Upper lobe of left lung (tissue), 6 donors: ENCODE measurements around the gene NHERF1. TPM values are rescaled to one million over a fixed set of nuclear protein-coding genes. Genes with fewer than 3 reads are reported as not detected.

ENCODE experiments used
- ATAC-seq, 2 donors: fragments of 200-7000 bp; cut with Tn5 transposase; one replicate each; pipeline ENCODE4 v1.9.1; 2022; ENCODE audit warnings: mild to moderate bottlenecking in 2 of 2, moderate library complexity in 2 of 2; ENCODE audit not compliant: low FRiP score in 2 of 2
- DNase-seq, 2 donors: peaks; one replicate each; pipeline ENCODE4 v3.0.0-alpha.2; 2019 to 2020
- H3K27ac ChIP-seq, 4 donors: fragments of 200-600 bp; sonication (generic); one replicate each; pipeline ENCODE4 v1.5.1; 2016 to 2019
- H3K27me3 ChIP-seq, 4 donors: fragments of 200-600 bp; sonication (generic); one replicate each; pipeline ENCODE4 v1.5.1; 2017 to 2019
- H3K36me3 ChIP-seq, 4 donors: fragments of 200-600 bp; sonication (generic); one replicate each; pipeline ENCODE4 v1.5.1; 2016 to 2019
- H3K4me1 ChIP-seq, 4 donors: fragments of 200-600 bp; sonication (generic); one replicate each; pipeline ENCODE4 v1.5.1; 2018 to 2019
- H3K4me3 ChIP-seq, 4 donors: fragments of 200-600 bp; sonication (generic); one replicate each; pipeline ENCODE4 v1.5.1; 2017 to 2019; ENCODE audit warnings: mild to moderate bottlenecking in 2 of 4, moderate library complexity in 1 of 4
- H3K9me3 ChIP-seq, 4 donors: fragments of 200-600 bp; sonication (generic); one replicate each; pipeline ENCODE4 v1.5.1; 2018 to 2019
- EP300 ChIP-seq, 4 donors: sonication (generic); formaldehyde crosslinking; IDR thresholded peaks; one replicate each; pipeline ENCODE4 v1.5.1; 2017; ENCODE audit warnings: antibody characterized with exemption in 4 of 4, control low read depth in 2 of 4
- POLR2A ChIP-seq, 4 donors: fragments of 450-650 bp; IDR thresholded peaks; one replicate each; pipeline ENCODE4 v1.5.1; 2016 to 2017; ENCODE audit warnings: antibody characterized with exemption in 4 of 4, mild to moderate bottlenecking in 2 of 4
- POLR2AphosphoS5 ChIP-seq, 2 donors: sonication (generic); formaldehyde crosslinking; IDR thresholded peaks; one replicate each; pipeline ENCODE4 v1.5.1; 2017; ENCODE audit warnings: antibody characterized with exemption in 2 of 2
- WGBS, 2 donors: methylation state at CpG; one replicate each; pipeline ENCODE4 v1.1.5; 2017 to 2018; 5-methylcytosine and 5-hydroxymethylcytosine counted together
- total RNA-seq, 6 donors: library from RNA; depleted of rRNA in 4 of 6; stranded (reverse); fragments of >200 nt in 4 of 6; gene quantifications; one replicate each; pipeline versions ENCODE4 v1.1.0 to v1.2.1, GENCODE V29; 2016 to 2021
- TF ChIP-seq, protein P1 (sequence below), 6 experiments: fragments of 450-650 bp in 4 of 6; fragments of 200-600 bp in 2 of 6; sonication (generic) in 2 of 6; IDR thresholded peaks; one replicate each; pipeline ENCODE4 v1.5.1; 2016 to 2019; ENCODE audit warnings: antibody characterized with exemption in 6 of 6
- donor health status: DM: no; HTN: no; CAD: no; lungs with moderate emphysema.
- donor health status: DM: no; HTN: yes; CAD: no; lungs with severe emphysema.

The NHERF1 gene
- total RNA-seq, 6 donors from 2014 or later, result 21.6 to 49.4 (median 34.8) TPM

DNA sequence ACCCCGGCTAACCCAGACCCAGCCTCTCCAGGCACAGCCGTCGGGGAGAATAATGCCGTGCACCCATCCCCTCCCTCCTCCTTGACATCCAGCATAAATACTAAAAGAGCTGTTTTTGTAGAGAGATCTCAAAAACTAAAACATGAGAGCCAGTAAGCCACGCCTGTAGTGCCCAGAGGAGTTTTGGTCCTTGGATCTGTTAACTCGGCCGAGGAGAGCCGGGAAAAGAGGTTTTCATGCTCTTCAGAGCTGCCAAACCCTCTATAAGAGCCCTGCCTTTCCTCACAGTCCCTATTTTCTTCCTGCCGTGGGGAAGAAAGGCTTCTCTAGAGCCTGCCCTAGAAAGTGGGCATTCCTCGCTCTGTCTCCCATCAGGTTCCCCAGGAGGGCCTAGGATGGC is 57.9 kb downstream of the NHERF1 start:
- TF ChIP-seq POLR2A (IDR thresholded peaks at IDR 0.05) (no peak), EP300 (IDR thresholded peaks at IDR 0.05) (no peak), POLR2AphosphoS5 (IDR thresholded peaks at IDR 0.05) (no peak)
- TF ChIP-seq, protein P1, sequence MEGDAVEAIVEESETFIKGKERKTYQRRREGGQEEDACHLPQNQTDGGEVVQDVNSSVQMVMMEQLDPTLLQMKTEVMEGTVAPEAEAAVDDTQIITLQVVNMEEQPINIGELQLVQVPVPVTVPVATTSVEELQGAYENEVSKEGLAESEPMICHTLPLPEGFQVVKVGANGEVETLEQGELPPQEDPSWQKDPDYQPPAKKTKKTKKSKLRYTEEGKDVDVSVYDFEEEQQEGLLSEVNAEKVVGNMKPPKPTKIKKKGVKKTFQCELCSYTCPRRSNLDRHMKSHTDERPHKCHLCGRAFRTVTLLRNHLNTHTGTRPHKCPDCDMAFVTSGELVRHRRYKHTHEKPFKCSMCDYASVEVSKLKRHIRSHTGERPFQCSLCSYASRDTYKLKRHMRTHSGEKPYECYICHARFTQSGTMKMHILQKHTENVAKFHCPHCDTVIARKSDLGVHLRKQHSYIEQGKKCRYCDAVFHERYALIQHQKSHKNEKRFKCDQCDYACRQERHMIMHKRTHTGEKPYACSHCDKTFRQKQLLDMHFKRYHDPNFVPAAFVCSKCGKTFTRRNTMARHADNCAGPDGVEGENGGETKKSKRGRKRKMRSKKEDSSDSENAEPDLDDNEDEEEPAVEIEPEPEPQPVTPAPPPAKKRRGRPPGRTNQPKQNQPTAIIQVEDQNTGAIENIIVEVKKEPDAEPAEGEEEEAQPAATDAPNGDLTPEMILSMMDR (IDR thresholded peaks at IDR 0.05), result no peak
- peaks cover 0 to 26% (median 10%) of the 10 kb centered on the region in 4 donors for H3K4me1 ChIP-seq
- H3K9me3 ChIP-seq, result no peaks in the 10 kb centered on the region
- no peak for DNase-seq
- no peak for ATAC-seq
- no peak overlapping the region for H3K4me3 ChIP-seq
- H3K27me3 ChIP-seq, result no peaks in the 10 kb centered on the region
- 64 to 77% methylated on average over 9 to 10 of the region's 10 CpGs for WGBS, 2 donors
- H3K27ac ChIP-seq, result no peak overlapping the region
- peaks cover 0 to 28% (median 10%) of the 10 kb centered on the region in 4 donors for H3K36me3 ChIP-seq

DNA sequence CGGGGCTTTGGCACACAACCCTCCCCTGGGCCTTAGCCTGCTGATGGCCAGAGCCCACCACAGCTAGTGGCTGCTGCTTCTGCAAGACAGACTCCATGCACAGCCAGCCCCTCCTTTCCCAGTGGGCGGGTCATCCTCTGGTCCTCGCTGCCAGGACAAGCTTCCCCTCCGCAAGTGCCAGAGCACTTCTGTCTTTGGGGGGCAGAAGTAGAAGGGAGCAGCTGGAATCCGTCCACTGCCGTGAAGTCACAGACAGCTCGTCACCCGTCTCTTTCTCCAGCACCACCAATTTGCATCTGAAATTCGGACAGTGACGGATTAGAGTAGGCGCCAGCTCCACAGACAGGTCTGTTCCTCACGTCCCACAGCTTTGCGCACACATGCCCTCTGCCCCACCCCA is 59.0 kb downstream of the NHERF1 start:
- no peak for TF ChIP-seq POLR2A (IDR thresholded peaks at IDR 0.05)
- no peak for TF ChIP-seq EP300 (IDR thresholded peaks at IDR 0.05)
- TF ChIP-seq POLR2AphosphoS5 (IDR thresholded peaks at IDR 0.05), result no peak
- TF ChIP-seq, protein P1 (IDR thresholded peaks at IDR 0.05), result no peak
- Histone ChIP-seq H3K27me3 (no peaks in the 10 kb centered on the region), H3K9me3 (no peaks in the 10 kb centered on the region), H3K4me1 (peaks cover 2 to 37% (median 17%) of the 10 kb centered on the region in 4 donors), H3K36me3 (peaks cover 0 to 19% (median 7%) of the 10 kb centered on the region in 4 donors), H3K27ac (no peak overlapping the region), H3K4me3 (no peak overlapping the region)
- ATAC-seq (no peak), DNase-seq (no peak)
- WGBS, 2 donors, result 88 to 92% methylated on average over 12 to 13 of the region's 13 CpGs

DNA sequence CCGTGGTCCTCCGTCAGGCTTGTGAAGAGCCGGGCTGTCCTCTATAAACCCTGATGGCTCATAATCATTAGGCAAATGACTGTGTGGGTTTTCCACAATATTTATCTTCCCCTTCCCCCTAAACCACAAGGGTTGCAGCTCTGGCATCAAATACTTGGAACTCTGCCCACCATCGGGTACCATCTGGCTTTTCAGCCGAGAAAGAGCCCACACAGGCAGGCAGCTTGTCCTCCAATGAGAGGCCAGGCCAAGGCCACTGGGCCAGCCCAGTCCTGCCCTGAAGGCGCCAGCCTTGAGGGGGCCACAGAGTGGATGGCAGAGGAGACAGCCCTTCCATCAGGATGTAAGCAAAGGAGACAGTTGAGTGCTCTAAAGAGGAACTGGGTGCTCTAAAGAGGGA is 59.5 kb downstream of the NHERF1 start:
- 66 to 75% methylated on average over 3 to 6 of the region's 6 CpGs for WGBS, 2 donors
- no peak for DNase-seq

DNA sequence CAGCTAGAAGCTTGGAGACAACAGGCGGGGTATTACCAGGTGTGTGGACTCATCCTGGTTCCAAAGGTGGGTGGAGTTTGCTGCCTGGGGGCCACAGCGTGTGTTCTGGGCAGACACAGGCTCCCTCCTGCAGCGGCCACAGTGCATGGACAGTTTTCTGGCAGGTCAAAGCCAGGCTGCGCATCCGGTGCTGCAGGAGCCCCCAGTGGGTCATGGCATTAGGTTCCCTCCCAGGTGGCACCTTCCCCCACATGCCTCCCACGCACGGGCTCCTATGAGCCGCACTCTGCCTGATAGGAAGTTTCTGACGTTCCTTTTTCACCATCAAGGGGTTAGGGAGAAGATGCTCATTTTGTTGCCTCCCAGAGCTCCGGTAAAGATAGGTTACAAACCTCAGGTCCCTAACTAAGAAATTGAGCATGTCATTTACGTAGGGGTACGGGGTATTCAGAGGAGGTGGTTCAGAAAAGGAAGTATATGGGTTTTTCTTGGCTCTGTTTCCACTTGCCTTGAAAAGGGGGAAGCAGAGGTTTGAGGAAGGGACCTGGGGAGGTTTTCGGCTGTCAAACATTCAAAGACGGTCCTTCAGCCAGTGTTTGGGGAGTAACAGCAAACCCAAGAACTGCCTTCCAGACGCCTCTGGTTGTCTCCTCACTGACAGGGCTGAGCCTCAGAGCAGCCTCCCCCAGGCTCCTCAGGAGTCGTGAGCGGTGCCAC is 60.4 kb downstream of the NHERF1 start:
- Histone ChIP-seq H3K4me1 (peaks cover 6 to 52% (median 29%) of the 10 kb centered on the region in 4 donors), H3K36me3 (peaks cover 0 to 10% (median 4%) of the 10 kb centered on the region in 4 donors), H3K27ac (no peak overlapping the region), H3K4me3 (no peak overlapping the region), H3K27me3 (no peaks in the 10 kb centered on the region), H3K9me3 (no peaks in the 10 kb centered on the region)
- no peak for ATAC-seq
- TF ChIP-seq POLR2AphosphoS5 (IDR thresholded peaks at IDR 0.05), result no peak
- TF ChIP-seq POLR2A (IDR thresholded peaks at IDR 0.05), result no peak
- TF ChIP-seq, protein P1 (IDR thresholded peaks at IDR 0.05), result no peak
- TF ChIP-seq EP300 (IDR thresholded peaks at IDR 0.05), result no peak
- DNase-seq, result no peak
- WGBS, 2 donors, result 66 to 69% methylated on average over 10 to 17 of the region's 17 CpGs

More for the DNA sequence above, 59.5 kb downstream of the NHERF1 start:
- Histone ChIP-seq H3K4me3 (no peak overlapping the region), H3K27me3 (no peaks in the 10 kb centered on the region), H3K9me3 (no peaks in the 10 kb centered on the region), H3K27ac (no peak overlapping the region), H3K36me3 (peaks cover 0 to 17% (median 8%) of the 10 kb centered on the region in 4 donors), H3K4me1 (peaks cover 6 to 42% (median 21%) of the 10 kb centered on the region in 4 donors)
- ATAC-seq, result no peak
- TF ChIP-seq POLR2A (IDR thresholded peaks at IDR 0.05), result no peak
- TF ChIP-seq, protein P1 (IDR thresholded peaks at IDR 0.05), result no peak
- TF ChIP-seq POLR2AphosphoS5 (IDR thresholded peaks at IDR 0.05), result no peak
- no peak for TF ChIP-seq EP300 (IDR thresholded peaks at IDR 0.05)
